GM19395 (cell line): Measurements from ENCODE around the gene PRKCA.

Source experiments
- ATAC-seq: cut with Tn5 transposase; IDR thresholded peaks from one replicate; pipeline ENCODE4 v1.9.1; 2021; ENCODE audit warnings: mild to moderate bottlenecking, moderate library complexity; ENCODE audit not compliant: unreplicated experiment

PRKCA gene

GRCh38 chr17:66634193-66634592 is 331.8 kb downstream of the PRKCA start:
- no peak for ATAC-seq

- ATAC-seq = no peak
These were observed 333.1 kb downstream of the PRKCA start for GRCh38 chr17:66635386-66636045.

DNA sequence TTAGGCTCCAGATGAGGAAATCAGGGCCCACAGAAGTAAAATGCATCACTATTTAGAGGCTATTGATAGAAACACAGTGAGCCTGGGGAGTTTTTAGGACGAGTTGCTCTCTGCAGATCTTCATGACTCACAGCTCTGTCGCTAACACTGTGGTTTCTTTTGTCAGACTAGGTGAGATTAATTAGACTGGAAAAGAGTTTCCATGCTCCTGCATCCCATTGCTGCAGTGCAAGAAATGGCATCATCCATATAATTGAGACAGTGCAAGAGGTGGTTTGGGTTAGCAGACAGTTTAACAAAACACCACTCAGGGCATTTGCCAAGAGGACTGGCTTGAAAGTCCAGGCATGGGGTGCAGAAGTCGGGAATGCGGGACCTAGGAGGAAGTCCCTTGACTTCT is 333.7 kb downstream of the PRKCA start:
- ATAC-seq = no peak

- no peak for ATAC-seq
These were observed 335.1 kb downstream of the PRKCA start for GRCh38 chr17:66637491-66637890.

- no peak for ATAC-seq
These were observed 336.5 kb downstream of the PRKCA start for GRCh38 chr17:66638707-66639479.

DNA sequence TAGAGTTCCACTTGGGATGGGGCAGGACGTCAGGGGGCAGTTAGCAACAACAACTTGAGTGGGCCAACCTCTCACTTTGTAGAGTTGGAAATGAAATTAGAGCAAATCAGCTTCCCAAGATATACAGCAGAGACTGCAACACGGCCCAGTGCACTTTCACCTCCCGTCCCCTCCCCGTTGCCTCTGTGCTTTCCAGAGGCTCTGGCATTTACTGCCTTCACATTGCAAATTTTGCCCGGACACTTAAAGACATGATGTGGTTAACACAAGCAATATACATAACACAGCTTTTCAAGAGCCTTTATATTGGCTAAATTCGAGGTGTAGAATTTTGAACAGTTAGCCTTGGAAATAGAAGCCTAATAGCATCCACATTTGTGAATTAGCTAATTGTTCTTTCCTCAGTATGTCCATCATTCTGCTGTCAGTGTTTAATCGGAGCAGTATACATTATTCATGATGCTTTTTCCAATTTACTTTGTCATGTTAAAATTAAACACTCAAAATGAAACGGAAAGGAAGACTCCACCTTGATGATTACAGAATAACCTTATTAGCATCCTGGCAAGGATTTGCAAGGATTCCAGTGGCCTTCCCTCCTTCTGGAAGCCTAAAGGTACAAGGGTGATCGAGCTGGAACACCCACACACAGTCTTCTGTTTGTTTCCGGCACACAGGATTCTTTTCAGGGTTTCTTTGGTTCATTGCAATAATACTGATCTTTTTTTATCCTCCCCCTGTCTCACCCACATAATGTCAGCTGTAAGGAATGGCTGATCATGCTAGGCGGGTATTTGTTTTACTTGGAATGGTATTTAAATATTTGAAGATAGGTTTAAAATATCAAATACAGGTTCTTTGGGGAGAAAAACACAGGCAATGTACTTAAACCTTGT is 341.6 kb downstream of the PRKCA start:
- ATAC-seq = no peak

- no peak for ATAC-seq
These were observed 342.8 kb downstream of the PRKCA start for GRCh38 chr17:66645259-66645658.

DNA sequence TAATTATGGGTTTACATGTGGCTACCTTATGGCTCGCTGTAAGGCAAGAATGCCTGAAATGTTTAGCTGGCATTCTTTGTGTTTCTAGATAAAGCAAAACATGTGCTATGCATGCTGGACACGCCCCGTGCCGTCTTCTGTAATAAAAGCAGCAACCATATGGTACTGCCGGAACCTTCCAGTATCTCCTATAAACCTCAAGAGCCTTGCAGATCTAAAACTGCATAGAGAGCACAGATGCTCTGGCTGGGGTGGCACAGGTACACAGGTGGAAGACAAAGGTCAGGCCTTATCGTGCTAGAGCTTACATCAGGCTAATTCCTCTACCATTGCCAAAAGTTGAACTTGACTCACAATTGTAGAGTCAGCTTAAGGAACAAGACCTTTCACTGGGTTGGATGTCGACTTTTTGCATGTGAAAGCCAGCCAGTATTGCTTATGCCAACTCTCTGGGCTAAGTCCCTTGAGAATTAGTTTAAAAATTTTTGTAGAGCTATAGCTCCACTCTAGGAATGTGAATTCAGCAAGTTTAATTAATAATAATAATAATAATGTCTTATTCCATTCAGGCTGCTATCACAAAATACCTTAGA is 345.1 kb downstream of the PRKCA start:
- ATAC-seq = no peak

DNA sequence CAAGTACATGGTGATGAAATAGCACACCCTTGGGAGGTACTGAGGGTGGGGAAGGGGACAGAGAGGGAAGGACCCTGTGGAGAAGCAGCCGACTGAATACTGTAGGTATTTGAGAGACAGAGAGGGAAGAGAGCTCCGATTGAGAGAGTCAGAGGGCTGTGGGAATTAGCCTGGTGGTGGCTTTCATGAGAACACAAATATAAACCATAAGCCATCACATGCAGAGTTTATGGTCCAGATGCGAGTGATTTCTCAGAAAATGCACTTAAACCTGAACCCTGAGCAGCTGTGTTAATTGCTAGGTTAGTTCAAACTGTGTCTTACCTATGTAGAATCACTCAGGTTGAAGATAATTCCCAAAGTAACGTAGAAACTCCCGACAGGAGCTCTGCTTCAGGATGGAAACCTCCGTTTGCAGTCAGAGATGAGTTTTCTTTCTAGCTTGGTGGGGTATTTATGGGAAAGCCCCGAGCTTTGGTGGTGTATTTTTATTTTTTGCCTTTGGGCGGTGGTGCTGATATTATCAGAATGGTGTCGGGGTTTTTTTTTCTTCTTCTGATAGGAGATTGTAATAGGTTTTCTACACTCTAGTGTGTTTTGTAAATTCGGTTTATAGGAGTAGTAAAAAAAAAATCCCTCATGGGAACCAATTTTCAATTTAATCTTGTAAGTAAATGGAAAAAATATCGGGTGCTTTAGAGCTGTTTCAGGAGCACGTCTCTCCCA is 347.6 kb downstream of the PRKCA start:
- no peak for ATAC-seq

DNA sequence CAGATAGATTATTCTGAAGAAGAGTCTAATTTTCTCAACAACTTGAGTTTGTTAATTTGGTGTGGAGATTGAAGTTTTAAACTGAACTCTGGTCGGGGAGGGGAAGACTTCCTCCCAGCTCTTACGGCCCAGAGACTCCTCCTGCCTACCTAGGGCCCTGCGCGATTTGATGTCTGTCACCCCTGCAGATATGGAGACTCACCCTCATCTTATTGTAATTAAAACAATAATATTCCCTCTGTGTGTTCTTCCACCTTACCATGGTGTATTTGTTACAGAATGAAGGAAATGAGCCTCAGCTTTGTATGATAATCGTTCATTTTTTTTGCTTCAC is 348.1 kb downstream of the PRKCA start:
- ATAC-seq = no peak

GRCh38 chr17:66652840-66653507 is 350.6 kb downstream of the PRKCA start:
- ATAC-seq = no peak

GRCh38 chr17:66654106-66654740 is 351.8 kb downstream of the PRKCA start:
- no peak for ATAC-seq

DNA sequence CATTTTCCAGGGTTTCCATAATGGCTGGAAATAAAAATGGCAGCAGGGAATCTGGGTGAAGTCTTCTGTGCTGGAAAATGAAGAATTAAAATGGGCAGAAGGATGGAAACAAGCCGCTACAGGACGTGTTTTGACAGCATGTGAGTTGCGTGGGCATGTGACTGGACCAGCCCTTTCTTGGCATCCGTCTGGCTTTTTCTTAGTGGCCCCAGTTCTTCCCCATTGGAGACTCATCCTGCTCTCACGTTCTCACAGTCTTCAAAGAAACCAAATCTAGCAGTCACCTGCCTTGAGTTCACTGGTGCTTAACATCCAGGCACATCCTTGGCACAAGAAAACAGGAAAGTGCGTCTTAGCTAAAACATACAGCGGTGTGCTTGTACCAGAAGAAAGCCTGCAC is 352.4 kb downstream of the PRKCA start:
- ATAC-seq = no peak

GRCh38 chr17:66655461-66655860 is 353.0 kb downstream of the PRKCA start:
- no peak for ATAC-seq

- ATAC-seq = no peak
These were observed 353.4 kb downstream of the PRKCA start for GRCh38 chr17:66655861-66656260.

DNA sequence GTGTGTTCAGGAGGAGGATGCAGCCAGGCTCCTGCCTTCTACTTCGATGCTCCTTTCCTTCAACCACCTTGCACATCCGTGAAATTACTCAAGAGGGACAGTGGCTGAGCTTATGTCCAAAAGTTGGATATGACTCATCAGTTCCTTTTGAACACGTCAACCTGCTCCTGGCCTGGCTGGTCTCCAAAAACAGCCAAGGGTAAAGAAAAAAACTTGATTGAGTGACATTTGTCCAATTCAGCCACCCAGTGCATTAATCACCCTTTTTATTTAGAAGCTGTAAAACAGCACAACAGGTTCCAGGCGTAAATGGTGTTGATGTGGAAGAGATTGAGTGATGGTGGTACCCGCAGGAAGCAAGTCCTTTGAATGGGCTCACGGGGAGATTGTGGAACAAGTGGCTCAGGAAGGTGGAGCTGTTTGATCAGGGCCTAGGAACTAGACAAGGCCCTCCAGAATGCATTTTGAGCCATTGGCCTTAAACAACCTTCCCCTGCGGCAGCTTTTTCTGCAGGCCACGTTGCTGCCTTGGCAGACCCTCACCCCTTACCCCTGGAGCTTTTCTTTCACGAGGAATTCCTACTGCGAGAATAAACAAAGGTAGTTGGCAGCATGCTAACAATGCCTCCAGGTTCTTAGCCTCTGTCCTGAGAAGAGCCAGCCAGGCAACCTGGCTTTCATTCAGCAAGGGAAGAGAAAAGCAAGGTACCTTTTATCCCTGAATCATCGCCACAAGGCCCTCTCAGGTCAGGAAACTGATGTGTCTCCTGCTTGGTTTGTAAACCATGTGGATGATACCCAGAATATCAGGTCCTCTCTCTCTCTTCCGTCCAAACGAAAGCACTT is 359.2 kb downstream of the PRKCA start:
- no peak for ATAC-seq

DNA sequence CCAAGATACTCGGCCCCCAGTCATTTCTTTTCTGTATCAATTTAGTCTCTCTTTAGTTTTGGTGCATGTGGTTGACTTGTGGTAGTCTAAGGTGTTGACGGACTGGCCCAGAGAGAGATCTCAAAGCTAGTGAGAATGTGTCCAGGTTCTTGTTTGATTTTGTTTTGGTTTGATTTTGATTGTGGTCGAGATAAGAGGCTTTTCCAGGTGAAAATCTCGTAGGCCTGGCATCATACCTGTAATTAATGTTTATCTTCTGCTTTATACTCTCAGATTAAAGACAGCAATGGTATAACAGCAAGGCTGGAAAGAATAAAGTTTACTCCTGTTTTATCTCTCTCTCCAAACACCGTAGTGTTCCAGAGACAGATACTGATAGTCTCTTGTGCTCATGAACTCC is 360.1 kb downstream of the PRKCA start:
- no peak for ATAC-seq

- ATAC-seq = no peak
These were observed 360.7 kb downstream of the PRKCA start for GRCh38 chr17:66663041-66663606.
